VCaP (cell line): ENCODE data around the gene DNAJC5.

Experiments used
- H3K27ac ChIP-seq: fragments of 450-650 bp; 2 replicates; pipeline ENCODE4 v1.5.1; 2017
- CTCF ChIP-seq: fragments of 450-650 bp; conservative IDR thresholded peaks from 2 replicates; pipeline ENCODE4 v1.5.1; 2017; ENCODE audit warnings: mild to moderate bottlenecking, moderate library complexity

DNAJC5 gene

GRCh38 chr20:63974402-63975200 is 79.7 kb downstream of the DNAJC5 start:
- peak overlapping the region; percentile 69 for H3K27ac ChIP-seq
- TF ChIP-seq CTCF: no peak

- peak overlapping the region; percentile 100; the same call in 1 of the 2 replicates for H3K27ac ChIP-seq
These were observed 81.6 kb downstream of the DNAJC5 start for GRCh38 chr20:63976511-63976910.

GRCh38 chr20:63976980-63977738 is 82.2 kb downstream of the DNAJC5 start:
- TF ChIP-seq CTCF: no peak

GRCh38 chr20:63977739-63978276 is 82.9 kb downstream of the DNAJC5 start:
- peak overlapping the region; percentile 100 for H3K27ac ChIP-seq
- no peak for TF ChIP-seq CTCF

More at GRCh38 chr20:63976980-63977738, 82.2 kb downstream of the DNAJC5 start:
- peak overlapping the region; percentile 100 for H3K27ac ChIP-seq

GRCh38 chr20:63978319-63979228 is 83.6 kb downstream of the DNAJC5 start:
- H3K27ac ChIP-seq: peak overlapping the region; percentile 100
- no peak for TF ChIP-seq CTCF

- no peak for TF ChIP-seq CTCF
- peak overlapping the region; percentile 100 for H3K27ac ChIP-seq
These were observed 84.3 kb downstream of the DNAJC5 start for GRCh38 chr20:63979229-63979556.

GRCh38 chr20:63979557-63980316 is 84.8 kb downstream of the DNAJC5 start, which contains the start of gene SAMD10:
Gene SAMD10 (minus strand): TSS chr20:63979642. CDS start chr20:63979467, 175 bp downstream.
- peak within 1 kb of the TSS; percentile 100 for H3K27ac ChIP-seq
- peak; percentile 38 for TF ChIP-seq CTCF
